NCI-H187 treated with DMSO at 0.1 percent for 48 hours (cell line): Measurements from ENCODE around the gene CSNK1E.

Source experiments
- DNase-seq: peaks from one replicate; lab custom pipeline; 2025; lab: John Stamatoyannopoulos, UW

The CSNK1E gene

DNA sequence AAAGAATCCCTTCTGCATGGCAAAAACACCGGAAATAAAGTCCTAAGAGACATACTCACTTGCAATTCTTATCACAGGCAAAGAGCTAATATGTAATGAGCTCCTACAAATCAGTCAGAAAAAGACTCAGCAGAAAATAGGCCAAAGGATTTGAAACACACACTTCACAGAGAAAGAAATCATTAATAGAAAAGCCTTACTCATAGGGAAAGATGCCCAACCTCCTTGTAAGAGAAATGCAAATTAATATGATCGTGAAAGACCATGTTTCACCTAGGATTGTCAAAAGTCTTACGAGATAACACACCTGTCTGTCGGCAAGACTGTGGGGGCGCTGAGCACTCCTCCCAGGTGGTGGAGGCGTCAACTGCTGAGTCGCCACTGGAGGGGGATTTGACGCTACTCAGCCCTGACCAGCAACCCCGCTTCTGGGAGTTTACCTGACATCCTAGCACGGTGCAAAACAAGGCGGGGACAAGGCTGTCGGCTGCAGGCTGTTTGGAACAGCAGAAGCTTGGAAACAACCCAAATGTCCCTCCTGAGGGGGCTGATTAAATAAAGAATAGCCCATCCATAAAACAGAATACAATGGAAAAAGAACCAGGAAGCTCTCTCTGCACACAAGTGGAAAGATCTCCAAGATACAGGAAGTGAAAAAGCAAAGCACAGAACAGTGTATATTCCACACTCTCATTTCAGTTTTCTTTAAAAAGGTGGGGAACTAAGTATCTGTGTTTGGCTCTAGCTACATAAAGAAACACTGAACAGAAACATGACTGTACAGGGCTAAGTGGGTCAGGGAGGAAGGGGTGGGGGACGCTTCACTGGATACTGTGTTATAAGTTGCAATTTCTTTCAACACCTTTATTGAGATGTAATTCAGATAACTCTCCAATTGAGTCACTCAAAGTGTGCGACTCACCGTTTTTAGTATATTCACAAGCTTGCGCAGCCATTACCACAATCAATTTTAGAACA is 11.5 kb downstream of the CSNK1E start:
- no peak for DNase-seq

DNA sequence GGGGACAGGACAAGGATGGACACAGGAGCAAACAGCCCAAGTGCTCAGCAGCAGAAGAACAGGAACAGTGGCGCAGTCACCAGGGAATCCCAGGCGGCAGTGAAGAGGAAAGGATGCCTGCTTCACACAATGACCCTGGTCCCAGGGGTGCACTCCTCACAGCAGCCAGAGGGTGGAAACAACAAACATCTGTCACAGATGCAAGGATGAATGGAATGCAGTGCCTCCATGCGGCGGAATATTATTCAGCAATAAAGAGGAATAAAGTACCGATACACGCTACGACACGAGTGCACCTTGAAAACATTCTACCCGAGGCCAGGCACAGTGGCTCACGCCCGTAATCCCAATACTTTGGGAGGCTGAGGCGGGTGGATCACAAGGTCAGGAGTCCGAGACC is 12.7 kb downstream of the CSNK1E start:
- no peak for DNase-seq

DNA sequence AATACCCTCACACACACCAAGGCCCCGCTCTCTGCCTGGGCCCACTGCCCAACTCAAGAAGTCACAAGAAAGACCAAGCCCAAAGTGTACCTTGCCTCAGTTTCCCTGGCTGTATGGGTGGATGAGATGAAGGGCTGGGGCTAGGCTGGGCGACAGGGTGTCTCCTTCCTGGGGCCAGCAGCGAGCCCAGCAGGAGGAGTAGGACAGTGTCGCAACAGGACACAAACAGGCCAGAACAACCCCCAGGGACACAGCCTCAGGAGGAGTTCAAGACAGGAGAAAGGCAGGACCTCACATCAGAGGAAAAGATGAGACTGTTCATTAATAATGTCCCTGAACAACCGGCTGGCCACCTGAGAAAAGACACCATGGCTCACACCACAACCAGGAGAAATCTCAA is 13.3 kb downstream of the CSNK1E start:
- DNase-seq = no peak

DNA sequence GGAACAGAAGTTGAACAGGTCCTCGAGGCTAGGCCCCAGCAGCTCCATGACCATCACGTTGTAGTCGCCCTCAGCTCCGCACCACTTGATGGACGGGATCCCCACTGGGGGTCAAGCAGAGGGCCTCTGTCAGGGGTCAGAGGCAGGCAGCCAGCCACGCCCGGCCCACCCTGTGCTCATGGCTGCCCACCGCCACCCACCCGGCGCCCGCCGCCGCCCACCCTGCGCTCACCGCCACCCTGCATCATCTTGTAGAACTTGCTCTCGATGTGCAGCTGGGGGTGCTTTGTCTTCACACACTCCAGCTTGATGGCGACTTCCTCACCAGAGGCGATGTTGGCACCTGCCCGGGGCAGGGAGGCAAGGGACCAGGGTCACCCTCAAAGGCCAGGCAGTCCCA is 14.3 kb downstream of the CSNK1E start:
- DNase-seq = no peak

DNA sequence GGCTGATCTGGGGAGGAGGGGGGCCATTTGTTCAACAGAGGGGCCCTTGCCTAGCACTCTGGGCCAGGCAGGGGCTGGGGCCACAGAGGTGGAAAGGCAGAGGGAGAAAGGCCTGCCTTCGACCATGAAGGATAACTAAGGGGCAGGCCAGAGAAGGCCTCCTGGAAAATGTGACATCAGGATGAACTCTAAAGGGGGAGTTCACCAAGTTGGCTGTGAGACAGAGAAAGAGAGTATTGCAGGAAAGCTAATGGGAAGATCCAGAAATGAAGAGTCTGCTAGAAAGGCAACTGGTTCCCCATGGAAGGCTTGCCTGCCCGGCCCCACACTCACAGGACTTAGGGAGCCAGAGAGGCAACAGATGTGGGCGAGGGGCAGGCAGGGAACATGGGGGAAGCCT is 16.3 kb downstream of the CSNK1E start:
- no peak for DNase-seq

DNA sequence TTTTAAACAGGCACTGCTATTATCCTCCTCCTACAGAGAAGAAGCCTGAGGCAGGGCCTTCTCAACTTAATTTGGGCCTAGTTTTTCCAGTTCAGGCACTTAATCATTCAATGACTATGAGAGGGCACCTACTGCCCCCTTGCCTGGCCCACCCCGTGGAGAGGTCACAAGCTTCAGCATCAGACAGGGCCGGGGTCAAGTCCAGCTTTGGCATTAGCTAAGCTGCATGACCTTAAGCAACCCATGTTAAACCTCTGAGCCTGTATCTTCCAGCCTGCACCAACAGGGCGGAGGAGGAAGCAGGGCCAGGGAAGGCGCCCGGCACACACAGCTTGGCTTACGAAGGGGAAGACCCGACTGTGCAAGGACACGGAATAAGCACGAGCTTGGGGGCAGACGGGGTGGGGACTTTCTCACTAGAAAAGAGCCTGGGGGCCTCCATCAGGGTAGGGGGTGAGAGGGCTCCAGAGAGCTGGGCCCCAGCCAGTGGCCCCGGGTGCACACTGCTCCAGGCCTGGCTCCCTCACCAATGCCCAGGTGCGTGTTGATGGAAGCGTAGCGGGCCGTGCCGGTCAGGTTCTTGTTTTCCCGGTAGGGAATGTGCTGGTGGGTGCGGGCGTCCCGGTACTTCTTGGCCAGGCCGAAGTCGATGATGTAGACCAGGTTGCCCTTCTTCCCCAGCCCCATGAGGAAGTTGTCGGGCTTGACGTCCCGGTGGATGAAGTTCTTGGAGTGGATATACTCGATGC is 16.9 kb downstream of the CSNK1E start:
- no peak for DNase-seq

DNA sequence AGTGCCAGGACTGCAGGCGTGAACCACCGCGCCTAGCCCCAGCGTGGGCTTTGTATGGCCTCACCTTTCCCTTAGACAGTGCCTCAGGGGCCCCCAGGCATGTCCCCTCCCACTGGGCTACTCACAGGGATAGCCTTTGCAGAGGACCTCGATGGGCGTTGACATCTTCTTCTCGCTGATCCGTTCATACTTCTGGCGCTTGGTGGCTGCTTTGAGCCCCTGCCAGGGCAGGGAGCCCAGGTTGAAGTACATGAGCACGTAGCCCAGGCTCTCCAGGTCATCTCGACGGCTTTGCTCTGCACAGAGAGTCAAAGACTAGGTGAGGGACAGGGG is 17.5 kb downstream of the CSNK1E start:
- no peak for DNase-seq

DNA sequence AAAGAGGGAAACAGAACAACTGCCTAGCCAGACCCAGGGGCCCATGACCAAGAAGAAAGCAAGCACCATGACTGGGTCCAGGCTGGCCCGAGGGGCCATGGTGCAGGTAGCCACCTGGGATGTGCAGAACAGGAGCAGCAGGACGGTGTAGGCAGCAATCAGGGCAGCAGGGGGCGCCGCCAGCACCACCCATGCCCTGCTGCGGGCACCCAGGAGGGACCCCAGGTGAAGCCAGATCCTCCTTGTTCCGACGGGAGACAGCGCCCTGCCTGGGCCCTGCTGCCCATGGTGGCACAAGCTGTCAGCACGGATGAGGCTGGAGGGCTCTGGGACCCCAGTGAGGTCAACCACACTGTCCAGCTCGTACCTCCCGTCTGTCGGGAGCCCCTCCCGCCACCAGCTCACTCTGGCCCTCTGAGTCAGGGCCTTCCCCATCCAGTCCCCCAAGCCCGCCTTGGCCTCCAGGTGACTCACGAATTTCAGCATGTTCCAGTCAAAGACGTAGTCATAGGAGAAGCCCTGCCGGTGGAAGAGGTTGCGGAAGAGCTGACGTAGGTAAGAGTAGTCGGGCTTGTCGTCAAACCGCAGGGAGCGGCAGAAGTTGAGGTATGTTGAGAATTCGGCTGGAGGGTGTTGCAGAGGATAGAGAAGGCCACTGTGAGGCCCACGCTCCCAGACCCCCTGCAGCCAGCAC is 18.8 kb downstream of the CSNK1E start:
- DNase-seq = no peak

DNA sequence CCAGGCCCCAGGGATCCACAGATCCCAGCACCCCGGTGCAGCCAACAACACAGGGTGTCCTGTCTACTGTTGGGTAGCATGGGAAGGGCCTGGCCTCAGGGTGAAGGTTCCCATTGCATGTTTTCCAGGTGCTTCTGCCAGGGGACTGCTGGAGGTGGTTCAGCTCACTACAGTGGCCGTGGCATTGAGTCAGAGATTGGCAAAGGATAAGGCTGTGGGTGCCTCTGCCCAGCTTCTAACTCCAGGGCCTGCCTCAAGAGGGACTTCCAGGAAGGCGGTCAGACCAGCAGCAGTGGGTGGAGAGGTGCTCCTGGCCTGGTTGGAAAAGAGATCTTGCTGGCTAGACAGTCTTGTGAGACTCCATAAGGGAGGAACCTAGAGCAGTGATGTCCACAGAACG is 20.9 kb downstream of the CSNK1E start:
- DNase-seq = no peak

DNA sequence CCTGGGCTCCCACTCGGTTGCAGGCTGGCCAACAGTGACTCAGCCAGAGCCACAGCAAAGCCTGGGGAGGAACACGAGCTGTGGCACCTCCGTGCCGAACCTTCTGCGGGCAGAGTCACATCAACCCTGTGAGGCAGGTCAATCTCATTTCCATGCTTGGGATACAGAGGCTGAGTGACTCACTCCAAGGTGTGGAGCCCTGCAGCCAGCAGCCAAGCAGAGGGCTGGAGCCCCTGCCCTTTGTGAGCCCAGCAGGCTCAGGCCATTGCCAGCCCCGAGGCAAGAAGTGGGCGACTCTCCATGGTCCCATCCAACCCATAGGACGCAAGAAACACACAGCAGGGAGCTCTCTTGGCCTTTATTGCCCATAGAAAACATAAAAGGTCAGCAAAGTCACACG is 21.4 kb downstream of the CSNK1E start:
- DNase-seq = no peak

DNA sequence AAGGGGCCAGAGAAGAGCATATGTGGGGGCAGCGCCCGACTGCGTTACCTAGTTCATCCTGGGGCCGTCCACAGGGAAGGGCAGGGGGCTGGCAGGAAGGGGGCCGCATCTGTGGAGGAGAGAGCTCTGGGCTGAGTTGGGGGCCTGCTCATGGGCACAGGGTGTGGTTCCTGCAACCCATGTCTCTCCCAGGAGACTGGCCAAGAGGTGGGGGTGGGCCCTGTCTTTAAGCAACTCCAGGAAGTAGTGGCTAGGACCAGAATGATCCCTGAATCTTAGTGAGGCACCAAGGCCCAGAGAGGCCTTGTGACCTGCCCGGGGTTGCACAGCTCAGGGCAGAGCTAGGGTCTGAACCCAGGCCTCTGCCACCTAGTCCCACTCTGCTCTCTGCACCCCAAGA is 21.9 kb downstream of the CSNK1E start:
- no peak for DNase-seq

DNA sequence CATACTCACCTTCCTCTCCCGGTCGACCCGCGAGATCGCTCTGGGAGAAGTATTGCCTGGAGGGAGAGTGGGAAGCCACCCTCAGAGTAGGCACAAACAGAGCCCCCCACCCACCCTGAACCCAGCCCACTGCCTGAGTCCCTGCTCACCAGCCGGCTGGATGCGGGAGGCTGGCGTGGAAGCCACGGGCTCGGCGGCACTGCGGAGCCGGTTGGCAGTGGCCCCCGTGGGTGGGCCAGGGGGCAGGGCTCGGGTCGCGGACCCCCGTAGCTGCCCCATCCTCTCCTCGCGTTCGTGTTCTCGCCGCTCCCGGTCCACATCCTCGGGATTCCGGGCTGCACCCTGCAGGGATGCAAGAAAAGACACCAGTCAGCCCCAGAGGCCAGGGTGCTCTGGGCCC is 23.0 kb downstream of the CSNK1E start:
- no peak for DNase-seq

DNA sequence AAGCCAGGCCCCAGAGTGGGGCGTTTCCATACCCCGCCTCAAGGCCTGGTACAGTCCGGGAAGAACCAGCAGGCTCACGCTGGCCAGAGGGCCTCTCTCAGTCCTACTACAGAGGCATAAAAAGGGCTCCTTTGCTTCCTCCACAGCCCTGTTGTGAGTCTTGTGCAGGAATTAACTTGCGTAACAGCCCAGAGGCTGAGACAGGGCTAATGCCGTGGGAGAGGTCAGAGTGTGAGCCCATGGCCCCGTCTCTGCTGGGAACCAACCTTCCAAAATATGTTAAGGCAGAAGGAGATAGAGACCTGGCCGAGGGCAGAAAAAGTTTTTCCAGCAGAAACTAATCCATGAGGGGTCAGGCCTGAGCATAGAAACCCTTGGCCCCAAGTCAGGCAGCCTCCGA is 24.5 kb downstream of the CSNK1E start:
- DNase-seq = no peak

DNA sequence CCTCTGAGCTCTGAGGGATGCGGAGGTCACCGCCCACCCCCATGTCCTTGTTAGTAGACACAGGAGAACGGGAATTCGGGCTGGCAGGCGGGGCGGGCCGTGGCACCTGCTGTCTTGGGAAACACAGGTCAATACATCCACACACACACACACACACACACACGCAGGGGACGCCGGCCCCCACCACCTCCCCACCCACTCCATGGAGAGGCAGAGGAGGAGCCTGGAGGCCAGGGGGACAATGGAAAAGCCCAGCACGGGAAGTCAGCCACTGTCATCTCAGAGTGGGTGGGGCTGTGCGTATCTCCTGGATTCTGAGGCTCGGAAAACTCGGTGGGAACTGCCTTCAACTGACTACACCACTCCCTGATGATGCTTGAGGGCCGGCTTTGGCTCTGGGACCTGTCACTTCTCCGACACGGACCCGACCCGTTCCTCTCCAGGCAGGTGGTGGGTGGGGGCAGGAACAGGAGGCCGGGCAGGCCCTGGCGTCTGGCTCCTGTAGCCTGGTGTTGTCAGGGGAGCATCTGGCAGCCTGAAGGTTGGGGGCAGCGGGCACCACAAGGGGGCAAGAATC is 25.9 kb downstream of the CSNK1E start:
- DNase-seq = no peak

DNA sequence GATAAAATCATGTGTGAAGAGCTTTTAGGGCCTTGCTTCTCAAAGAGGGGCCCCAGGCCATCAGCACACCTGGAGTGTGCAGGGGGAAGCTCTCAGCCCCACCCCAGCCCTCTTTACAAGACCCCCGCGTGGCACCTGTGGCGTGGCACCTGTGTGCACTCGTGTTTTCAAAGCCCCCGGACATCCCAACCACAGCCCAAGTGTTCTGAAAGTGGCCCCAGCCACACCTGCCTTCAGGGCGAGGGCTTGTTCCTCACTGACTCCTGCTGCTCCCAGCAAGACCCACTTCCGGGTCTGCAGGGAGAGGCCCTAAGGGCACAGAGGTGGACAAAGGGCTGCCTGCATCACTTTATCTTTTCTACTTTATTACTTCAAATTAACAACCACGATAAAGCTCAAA is 26.9 kb downstream of the CSNK1E start:
- no peak for DNase-seq

DNA sequence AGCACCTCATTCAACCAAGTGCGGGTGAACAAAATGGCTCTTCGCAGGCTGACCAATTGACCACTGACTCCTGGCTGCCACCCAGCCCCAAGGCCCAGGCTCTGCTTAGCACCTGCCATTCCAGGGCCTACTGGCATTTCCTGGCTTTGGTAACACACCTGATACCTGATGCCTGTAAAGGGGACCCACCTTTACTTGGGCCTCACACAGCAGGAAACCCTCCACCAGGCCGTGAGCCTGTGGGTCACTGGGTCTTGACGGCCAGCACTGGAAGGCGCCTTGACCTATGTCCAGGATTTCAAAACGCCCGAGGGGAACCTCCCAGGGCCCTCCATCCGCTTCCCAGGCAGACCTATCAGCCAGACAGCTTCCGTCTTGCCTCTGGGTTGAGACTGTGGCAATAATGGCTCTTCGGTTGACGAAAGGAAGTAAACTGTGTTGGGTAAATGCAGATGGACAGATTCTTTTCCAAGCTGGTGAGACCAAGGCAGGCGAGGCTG is 27.6 kb downstream of the CSNK1E start:
- no peak for DNase-seq

DNA sequence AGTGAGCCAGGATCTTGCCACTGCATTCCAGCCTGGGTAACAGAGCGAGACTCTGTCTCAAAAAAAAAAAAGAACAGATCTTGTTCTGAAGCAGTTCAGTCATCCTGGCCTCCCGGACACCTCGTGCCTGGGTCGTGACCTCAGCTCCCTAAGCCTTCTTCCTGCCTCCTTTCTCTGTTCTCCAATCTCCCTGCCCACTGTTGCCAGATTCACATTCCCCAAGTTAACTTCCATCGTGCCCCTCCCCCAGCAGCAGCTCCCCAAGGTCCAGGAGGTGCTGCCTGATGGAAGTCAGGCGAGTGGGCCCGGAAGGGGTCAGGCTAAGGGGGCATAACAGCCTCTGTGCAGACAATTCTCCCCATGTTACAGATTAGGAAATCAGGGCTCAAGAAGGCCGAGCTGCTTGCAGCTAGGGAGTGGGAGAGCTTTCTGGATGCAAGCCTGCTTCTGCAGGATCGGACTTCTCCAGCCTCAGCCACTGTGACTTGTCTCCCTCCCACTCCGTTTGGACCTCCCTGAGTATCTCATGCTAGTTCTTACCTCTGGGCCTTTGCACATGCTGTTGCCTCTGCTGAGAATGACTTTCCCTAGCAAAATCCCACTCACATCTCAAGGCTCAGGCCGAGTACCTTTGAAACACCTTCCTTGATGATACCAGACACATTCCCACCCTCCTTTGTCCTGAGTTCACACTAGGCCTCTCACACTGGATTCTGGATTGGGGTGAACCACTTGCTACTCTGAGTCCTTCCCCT is 30.1 kb downstream of the CSNK1E start:
- DNase-seq = no peak

DNA sequence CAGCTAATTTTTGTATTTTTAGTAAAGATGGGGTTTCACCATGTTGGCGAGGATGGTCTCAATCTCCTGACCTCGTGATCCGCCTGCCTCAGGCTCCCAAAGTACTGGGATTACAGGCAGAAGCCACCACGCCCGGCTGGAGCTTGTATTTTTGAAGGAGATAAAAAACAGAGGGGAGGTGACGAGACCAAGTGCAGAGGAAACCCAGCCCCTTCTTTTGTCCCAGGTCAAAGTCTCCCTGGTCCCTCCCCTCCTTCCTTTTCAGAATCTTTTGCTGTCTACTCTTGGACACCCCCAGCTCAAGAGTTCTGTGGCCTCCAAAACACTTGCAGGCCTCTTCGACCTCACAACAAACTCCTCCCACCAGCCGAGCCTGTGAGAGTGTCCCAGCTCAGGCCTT is 32.2 kb downstream of the CSNK1E start:
- DNase-seq = no peak

DNA sequence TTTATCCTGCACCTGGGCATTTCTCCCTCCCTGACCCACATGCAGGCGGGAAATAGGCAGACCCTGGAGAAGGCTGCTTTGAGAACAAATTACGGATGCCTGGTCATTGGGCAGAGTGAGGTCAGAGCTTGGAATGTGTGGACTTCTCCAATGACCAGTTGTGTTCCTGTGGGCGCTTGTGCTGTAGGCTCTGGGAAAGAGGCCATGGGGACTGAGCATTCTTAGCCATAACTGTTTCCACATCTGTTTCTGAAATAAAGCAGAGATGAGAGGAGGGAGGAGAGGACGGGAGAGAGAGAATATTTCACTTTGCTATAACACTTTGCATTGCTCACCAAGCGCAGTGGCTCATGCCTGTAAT is 33.2 kb downstream of the CSNK1E start:
- no peak for DNase-seq

DNA sequence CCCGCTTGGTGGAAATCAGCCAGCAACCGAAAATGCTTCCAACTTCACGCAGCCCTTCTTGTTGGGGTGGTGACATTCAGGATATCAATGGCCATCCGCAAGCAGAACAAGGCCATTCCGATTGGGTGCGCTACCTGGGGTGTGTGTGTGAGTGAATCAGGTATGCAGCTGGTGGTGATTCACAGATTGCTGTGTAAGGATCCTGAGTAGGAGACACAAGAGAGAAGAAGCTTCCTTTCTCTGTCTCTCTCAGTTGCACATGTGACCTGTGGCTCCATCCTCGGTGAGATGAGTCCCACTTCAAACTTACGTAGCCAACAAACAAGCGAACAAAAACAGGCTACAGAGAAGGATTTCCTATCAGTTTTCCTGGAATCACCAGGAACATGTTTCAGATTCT is 34.8 kb downstream of the CSNK1E start:
- DNase-seq = no peak

DNA sequence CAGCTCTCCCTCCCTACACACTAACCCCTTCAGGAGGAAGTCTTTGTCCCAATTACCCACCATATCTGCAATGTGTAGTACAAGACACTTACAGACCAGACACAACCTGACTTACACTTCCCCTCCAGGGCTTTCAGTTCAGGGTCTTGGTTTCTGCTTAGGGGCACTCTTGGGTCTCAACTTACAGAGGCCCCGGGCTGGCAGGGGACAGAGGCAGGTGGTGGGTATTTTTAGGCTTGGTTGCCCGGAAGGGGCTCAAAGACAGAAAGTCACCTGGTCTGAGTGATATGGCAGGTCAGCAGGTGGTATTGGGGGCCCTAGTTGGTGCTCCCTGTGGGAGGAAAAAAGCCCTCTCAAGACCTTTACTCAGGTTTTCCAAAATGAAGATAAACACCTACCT is 41.1 kb downstream of the CSNK1E start:
- DNase-seq = no peak
